GM12872 (cell line): ENCODE data around the gene TSPAN3.

Source experiments
- TF ChIP-seq, protein P1 (sequence below): IDR thresholded peaks from 3 replicates; pipeline ENCODE4 v1.5.1; 2011; ENCODE audit warnings: low read depth, mild to moderate bottlenecking, low read length, moderate library complexity; ENCODE audit not compliant: insufficient read depth

TSPAN3 gene

DNA sequence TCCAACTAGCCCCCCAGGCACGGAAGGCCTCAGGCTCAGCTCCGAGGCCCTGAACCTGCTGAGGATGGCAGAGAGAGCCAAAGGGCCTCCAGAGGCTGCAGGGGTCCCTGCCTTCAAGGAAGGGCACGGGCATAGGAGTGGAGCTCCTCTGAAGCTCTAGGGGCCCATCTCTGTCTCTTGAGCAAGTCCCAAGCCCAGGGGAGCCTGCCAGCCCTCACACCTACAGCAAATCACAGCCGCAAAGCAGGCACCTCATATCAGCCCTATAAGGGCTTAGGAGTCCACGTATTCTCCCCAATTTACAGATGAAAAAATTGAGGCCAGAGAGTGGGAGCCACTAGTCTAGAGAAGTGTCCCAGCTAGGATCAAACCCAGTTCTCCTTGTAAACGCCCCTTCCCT, 61.7 kb downstream of the TSPAN3 start:
- TF ChIP-seq, protein P1, sequence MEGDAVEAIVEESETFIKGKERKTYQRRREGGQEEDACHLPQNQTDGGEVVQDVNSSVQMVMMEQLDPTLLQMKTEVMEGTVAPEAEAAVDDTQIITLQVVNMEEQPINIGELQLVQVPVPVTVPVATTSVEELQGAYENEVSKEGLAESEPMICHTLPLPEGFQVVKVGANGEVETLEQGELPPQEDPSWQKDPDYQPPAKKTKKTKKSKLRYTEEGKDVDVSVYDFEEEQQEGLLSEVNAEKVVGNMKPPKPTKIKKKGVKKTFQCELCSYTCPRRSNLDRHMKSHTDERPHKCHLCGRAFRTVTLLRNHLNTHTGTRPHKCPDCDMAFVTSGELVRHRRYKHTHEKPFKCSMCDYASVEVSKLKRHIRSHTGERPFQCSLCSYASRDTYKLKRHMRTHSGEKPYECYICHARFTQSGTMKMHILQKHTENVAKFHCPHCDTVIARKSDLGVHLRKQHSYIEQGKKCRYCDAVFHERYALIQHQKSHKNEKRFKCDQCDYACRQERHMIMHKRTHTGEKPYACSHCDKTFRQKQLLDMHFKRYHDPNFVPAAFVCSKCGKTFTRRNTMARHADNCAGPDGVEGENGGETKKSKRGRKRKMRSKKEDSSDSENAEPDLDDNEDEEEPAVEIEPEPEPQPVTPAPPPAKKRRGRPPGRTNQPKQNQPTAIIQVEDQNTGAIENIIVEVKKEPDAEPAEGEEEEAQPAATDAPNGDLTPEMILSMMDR: no peak

DNA sequence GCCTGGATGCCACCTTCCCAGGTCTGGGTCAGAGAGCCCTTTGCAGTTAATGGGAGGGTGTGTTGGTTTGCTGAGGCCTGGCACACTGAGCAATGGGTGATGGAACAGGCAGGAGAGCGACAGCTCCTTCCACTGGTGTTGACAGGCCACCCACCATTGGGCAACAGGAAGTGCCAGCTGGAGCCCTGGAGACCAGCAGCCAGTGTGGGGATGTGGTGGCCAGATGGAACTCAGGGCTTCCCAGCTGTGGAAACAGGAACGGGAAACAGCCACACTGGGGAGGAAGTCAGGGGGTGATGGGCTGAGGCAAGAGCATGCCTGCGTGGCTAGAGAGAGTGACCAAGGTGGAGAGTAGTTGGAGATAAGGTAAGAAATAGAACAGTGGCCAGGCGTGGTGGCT, 66.7 kb downstream of the TSPAN3 start:
- TF ChIP-seq, protein P1: no peak

DNA sequence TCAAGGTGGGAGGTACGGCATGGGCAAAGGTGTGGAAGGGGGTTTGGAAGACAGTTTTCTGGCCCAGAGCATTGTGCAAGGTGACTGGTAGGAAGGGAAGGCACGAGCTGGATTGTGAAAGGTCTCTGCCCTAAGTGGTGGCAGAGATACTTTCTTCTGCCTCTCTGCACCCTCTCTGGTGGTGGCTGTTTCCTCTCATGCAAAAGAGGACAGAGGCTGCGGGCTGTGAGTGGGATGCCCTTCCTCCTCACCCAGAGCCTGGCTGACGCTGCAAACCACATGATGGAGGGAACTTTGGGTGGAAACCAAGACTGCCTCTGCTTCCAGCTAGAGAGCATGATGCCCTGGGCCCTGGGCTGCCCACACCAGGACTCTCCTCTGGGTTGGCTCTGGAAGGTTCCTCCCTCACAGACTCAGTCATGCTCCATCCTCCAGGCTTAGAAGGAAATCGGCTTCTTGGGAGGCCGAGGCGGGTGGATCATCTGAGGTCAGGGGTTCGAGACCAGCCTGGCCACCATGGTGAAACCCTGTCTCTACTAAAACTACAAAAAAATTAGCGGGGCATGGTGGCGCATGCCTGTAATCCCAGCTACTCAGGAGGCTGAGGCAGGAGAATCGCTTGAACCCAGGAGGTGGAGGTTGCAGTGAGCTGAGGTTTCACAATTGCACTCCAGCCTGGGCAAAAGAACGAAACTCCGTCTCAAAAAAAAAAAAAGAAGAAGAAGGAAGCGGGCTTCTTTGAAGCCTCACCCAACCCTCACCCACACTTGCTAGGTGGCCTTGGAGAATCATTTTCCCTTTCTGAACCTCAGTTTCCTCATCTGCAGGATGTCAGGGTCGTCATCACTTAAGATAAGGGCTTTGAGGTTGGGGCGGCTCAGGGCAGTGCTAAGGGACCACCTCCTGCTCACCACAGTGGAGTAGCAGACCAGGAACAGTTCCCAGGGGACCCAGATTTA, 67.7 kb downstream of the TSPAN3 start:
- TF ChIP-seq, protein P1: no peak

DNA sequence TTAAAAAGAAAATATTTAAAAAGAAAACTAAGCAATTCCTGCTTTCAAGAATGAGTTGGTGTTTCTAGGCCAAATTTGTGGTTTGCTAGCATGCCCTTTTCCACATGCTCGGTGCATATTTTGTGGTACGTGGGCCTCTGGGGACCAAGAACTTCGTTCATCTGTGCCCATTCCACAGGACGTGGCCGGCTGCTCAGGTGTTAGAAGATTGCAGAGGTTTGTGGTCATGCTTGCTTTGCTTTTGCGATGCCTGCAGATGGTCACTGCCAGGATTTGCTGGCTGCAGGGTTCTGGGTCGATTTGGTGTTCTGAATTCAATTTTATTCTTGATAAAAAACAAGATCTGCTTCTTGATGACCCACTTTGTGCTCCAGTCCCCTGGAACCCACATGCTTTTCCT, 68.5 kb downstream of the TSPAN3 start:
- TF ChIP-seq, protein P1: no peak

DNA sequence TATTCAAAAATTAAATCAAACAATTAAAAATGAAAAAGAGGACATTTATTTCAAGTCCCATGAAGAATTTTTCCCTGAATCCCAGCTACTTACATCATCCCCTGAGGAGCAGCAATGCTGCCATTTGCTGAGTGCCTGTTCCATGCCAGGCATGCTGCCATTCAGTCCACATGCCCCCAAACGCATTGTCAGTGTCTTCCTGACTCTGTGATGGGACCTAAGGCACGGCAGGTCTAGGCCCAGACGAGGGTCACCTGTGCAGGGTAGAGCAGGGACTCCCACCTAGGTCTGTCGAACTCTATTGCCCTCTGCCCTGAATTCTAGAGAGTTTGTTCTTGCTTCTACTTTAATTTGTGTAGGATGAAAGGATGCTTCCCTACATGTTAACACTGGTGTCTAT, 68.9 kb downstream of the TSPAN3 start:
- TF ChIP-seq, protein P1: no peak

DNA sequence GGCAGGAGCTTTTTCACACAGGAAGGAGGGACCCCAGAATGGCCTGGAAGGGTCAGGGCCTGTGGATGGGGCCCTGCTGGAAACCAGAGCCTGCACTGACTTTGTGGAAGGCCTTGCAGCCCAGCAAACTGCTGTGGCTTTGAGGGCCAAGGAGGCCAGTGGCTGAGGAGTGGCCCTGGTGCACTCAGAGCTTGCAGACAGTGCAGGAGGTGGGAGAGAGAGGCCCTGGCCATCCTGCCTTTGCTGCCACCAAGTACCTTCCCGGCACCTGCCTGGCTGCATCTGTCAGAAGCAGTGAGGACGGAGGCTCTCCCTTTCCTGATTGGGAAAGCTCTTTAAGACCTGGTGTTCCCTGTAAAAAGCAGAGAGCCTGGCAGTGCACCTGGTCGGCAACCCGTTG, 69.6 kb downstream of the TSPAN3 start:
- TF ChIP-seq, protein P1: no peak

DNA sequence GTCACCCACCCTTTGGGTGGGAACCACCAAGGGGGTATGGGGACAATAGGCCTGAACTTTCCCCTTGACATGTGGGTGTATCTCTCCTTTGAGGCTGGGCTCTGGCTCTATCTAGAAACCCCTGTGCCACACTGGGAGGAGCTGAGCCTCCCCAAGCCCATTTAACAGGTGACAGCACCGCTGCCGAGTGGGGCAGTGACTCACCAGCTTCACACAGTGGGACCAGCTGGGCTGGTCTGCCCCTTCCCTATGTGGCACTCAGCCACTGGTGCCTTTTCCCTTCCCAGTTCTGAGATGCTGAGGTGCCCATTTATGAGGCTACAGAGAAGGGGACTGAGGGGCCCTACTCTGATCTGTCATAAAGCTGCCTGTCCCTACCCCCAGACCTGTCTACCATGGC, 70.9 kb downstream of the TSPAN3 start:
- TF ChIP-seq, protein P1: no peak
